ENCODE results near the gene TMC1.

The TMC1 gene

GRCh38 chr9:72685911-72686310, 164.5 kb downstream of the TMC1 start:
- DNase-seq: no peak

- no peak for DNase-seq
These were observed 165.9 kb downstream of the TMC1 start for GRCh38 chr9:72687331-72687730.

- DNase-seq: no peak
These were observed 170.3 kb downstream of the TMC1 start for GRCh38 chr9:72691671-72692070.

GRCh38 chr9:72695365-72695764, 174.0 kb downstream of the TMC1 start:
- no peak for DNase-seq

- DNase-seq: no peak
These were observed 175.1 kb downstream of the TMC1 start for GRCh38 chr9:72696511-72696910.

- no peak for DNase-seq
These were observed 180.1 kb downstream of the TMC1 start for GRCh38 chr9:72701510-72701909.

GRCh38 chr9:72703574-72703973, 182.2 kb downstream of the TMC1 start:
- no peak for DNase-seq

- no peak for DNase-seq
These were observed 183.4 kb downstream of the TMC1 start for GRCh38 chr9:72704688-72705375.

GRCh38 chr9:72718503-72718902, 197.1 kb downstream of the TMC1 start:
- DNase-seq: no peak

GRCh38 chr9:72721067-72721466, 199.7 kb downstream of the TMC1 start:
- no peak for DNase-seq

- no peak for DNase-seq
These were observed 205.5 kb downstream of the TMC1 start for GRCh38 chr9:72726947-72727346.

GRCh38 chr9:72728031-72728770, 206.8 kb downstream of the TMC1 start:
- DNase-seq: no peak

- DNase-seq: no peak
These were observed 212.5 kb downstream of the TMC1 start for GRCh38 chr9:72733895-72734294.

- DNase-seq: no peak
These were observed 213.2 kb downstream of the TMC1 start for GRCh38 chr9:72734631-72735030.

- DNase-seq: no peak
These were observed 222.4 kb downstream of the TMC1 start for GRCh38 chr9:72743836-72744235.

GRCh38 chr9:72749276-72749675, 227.9 kb downstream of the TMC1 start:
- no peak for DNase-seq

GRCh38 chr9:72751541-72751940, 230.1 kb downstream of the TMC1 start:
- DNase-seq: no peak

GRCh38 chr9:72753266-72753893, 232.0 kb downstream of the TMC1 start:
- DNase-seq: peak; percentile 2

- no peak for DNase-seq
These were observed 234.4 kb downstream of the TMC1 start for GRCh38 chr9:72755836-72756235.

- no peak for DNase-seq
These were observed 237.5 kb downstream of the TMC1 start for GRCh38 chr9:72758944-72759343.

GRCh38 chr9:72763022-72763421, 241.6 kb downstream of the TMC1 start:
- no peak for DNase-seq

- no peak for DNase-seq
These were observed 248.1 kb downstream of the TMC1 start for GRCh38 chr9:72769546-72769945.

GRCh38 chr9:72772661-72773060, 251.3 kb downstream of the TMC1 start:
- no peak for DNase-seq

- DNase-seq: no peak
These were observed 252.2 kb downstream of the TMC1 start for GRCh38 chr9:72773570-72773969.

Measured in DMS53 (cell line).